Gastrocnemius medialis (tissue), 4 donors: ENCODE data around the gene ITGB2.

ENCODE experiments used
- POLR2A ChIP-seq, 2 donors: fragments of 450-650 bp; IDR thresholded peaks; one replicate each; pipeline ENCODE4 v1.6.1; 2017; ENCODE audit warnings: antibody characterized with exemption in 2 of 2, mild to moderate bottlenecking in 2 of 2, moderate library complexity in 2 of 2
- TF ChIP-seq, protein P1 (sequence below), 5 experiments: fragments of 450-650 bp in 3 of 5; fragments of 200-600 bp in 2 of 5; sonication (generic) in 2 of 5; IDR thresholded peaks in 4 of 5; conservative IDR thresholded peaks in 1 of 5; 1 replicate in 4 of 5; 2 replicates in 1 of 5; pipeline ENCODE4 v1.5.1; 2016 to 2019; ENCODE audit warnings: antibody characterized with exemption in 5 of 5, mild to moderate bottlenecking in 3 of 5, moderate library complexity in 3 of 5

DNA sequence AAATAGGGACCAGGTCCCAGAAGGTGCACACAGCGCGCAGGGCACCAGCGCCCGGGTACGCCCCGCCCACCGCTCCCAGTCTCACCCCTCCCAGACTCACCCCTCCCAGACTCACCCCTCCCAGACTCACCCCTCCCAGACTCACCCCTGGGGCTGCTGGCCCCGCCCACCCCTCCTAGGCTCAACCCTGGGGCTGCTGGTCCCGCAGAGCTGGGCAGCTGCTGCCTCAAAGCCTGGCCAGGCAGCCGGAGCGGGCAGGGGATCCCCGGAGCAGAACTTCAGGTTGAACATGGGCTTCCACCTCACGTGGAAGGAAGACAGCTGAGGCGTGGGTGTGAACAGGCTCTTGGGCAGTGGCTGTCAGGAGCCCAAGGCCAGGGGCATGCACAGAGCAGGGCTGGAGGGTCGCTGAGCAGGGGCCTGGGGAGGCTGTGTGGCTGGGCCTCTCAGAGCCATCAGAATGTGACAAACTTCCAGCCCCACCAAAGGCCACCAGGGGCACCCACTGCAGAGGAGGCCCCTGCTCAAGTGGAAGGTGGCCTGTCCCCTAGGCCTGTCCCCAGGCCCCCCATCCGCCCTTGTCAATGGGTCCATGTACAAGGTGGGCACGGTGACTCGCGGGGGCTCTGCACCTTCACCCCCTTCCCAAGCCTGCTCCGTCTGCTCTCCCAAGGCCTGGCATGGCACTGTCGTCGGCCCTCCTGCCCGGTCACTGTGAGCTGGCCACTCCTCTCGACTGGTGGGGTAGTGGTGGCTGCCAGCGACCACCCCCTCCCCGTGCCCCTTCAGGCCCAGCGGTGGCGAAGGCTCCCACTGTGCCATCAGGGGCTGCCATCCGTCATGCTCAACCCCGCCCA is 82.4 kb downstream of the ITGB2 start:
- TF ChIP-seq, protein P1, sequence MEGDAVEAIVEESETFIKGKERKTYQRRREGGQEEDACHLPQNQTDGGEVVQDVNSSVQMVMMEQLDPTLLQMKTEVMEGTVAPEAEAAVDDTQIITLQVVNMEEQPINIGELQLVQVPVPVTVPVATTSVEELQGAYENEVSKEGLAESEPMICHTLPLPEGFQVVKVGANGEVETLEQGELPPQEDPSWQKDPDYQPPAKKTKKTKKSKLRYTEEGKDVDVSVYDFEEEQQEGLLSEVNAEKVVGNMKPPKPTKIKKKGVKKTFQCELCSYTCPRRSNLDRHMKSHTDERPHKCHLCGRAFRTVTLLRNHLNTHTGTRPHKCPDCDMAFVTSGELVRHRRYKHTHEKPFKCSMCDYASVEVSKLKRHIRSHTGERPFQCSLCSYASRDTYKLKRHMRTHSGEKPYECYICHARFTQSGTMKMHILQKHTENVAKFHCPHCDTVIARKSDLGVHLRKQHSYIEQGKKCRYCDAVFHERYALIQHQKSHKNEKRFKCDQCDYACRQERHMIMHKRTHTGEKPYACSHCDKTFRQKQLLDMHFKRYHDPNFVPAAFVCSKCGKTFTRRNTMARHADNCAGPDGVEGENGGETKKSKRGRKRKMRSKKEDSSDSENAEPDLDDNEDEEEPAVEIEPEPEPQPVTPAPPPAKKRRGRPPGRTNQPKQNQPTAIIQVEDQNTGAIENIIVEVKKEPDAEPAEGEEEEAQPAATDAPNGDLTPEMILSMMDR (IDR thresholded peaks at IDR 0.05 in 4 of 5, conservative IDR thresholded peaks at IDR 0.05 in 1 of 5): no peak
- no peak for TF ChIP-seq POLR2A (IDR thresholded peaks at IDR 0.05)
